Measurements from ENCODE around the gene LNPEP.

DNA sequence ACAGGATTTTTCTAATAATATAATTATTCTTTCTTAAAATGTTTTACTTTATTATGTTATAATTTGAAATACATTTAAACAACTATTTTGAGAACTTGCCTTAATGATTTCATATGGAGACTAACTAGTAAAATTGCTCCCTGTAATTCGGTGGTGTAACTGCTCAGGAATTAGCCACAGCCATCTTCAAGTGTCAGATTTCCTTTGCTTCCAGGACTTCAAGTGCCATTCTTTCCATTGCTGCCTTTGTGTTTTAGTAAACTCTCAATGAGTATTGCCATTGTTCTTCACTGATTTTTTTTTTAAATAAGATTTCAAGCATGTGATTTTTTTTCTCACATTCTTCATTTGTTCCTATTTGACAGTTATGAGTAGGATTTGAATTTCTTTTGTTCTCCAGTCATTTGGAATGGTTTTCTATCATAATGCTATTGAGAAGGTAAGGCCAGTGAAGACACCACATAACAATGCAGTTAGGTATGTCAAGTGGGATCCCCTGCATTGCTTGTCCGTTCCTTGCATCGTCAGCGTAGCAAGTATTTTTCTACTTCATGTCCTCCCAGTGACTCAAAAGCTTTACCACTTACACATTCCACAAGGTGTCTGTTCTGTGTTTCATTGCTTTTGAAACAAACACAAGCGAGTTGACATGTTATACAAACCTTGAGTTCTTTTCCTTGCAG lies 83.7 kb downstream of the LNPEP start:
- TF ChIP-seq, protein P1, sequence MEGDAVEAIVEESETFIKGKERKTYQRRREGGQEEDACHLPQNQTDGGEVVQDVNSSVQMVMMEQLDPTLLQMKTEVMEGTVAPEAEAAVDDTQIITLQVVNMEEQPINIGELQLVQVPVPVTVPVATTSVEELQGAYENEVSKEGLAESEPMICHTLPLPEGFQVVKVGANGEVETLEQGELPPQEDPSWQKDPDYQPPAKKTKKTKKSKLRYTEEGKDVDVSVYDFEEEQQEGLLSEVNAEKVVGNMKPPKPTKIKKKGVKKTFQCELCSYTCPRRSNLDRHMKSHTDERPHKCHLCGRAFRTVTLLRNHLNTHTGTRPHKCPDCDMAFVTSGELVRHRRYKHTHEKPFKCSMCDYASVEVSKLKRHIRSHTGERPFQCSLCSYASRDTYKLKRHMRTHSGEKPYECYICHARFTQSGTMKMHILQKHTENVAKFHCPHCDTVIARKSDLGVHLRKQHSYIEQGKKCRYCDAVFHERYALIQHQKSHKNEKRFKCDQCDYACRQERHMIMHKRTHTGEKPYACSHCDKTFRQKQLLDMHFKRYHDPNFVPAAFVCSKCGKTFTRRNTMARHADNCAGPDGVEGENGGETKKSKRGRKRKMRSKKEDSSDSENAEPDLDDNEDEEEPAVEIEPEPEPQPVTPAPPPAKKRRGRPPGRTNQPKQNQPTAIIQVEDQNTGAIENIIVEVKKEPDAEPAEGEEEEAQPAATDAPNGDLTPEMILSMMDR (IDR thresholded peaks at IDR 0.05) = no peak
- no peak for TF ChIP-seq POLR2AphosphoS5 (IDR thresholded peaks at IDR 0.05)
